PC-3 (cell line): Measurements from ENCODE around the gene NAV2. TPM values are rescaled to one million over a fixed set of nuclear protein-coding genes. Genes with fewer than 3 reads are reported as not detected.

Source experiments
- ATAC-seq: fragments of 200-7000 bp; cut with Tn5 transposase; 2 replicates; pipeline ENCODE4 v1.9.1; 2020; ENCODE audit warnings: mild to moderate bottlenecking, moderate library complexity
- BruUV-seq: library from RNA; stranded (reverse); fragments of 400-500 nt; replicated peaks from 2 replicates; lab custom pipeline; 2021; lab: Mats Ljungman, UMichigan
- CTCF ChIA-PET: fragments of 300-600 bp; sonication (Branson Sonifier 250); formaldehyde crosslinking; loops from one replicate; lab custom pipeline; 2022; ENCODE audit warnings: antibody characterized with exemption; lab: Charles Lee
- POLR2A ChIA-PET: fragments of 300-600 bp; sonication (Branson Sonifier 250); formaldehyde crosslinking; loops from one replicate; lab custom pipeline; 2022; ENCODE audit warnings: antibody characterized with exemption; ENCODE audit not compliant: unreplicated experiment; lab: Charles Lee
- DNase-seq: peaks from one replicate; pipeline ENCODE4 v3.0.0-alpha.2; 2015
- H2AFZ ChIP-seq: fragments of 300-600 bp; sonication (generic); 2 replicates; pipeline ENCODE4 v1.6.0; 2016; ENCODE audit warnings: antibody characterized with exemption, low read length
- H3F3A ChIP-seq: fragments of 300-600 bp; sonication (generic); one replicate; pipeline ENCODE4 v1.6.0; 2017; ENCODE audit warnings: antibody characterized with exemption, low read length, control low read depth, mild to moderate bottlenecking; ENCODE audit not compliant: unreplicated experiment
- H3K27ac ChIP-seq: fragments of 300-600 bp; sonication (generic); 2 replicates; pipeline ENCODE4 v1.5.1; 2016; ENCODE audit warnings: mild to moderate bottlenecking, low read length
- H3K27me3 ChIP-seq: fragments of 300-600 bp; sonication (generic); 2 replicates; pipeline ENCODE4 v1.6.1; 2016; ENCODE audit warnings: low read length, mixed read lengths
- H3K36me3 ChIP-seq: fragments of 300-600 bp; sonication (generic); 2 replicates; pipeline ENCODE4 v1.6.1; 2016; ENCODE audit warnings: low read depth, mixed run types, low read length, mixed read lengths
- H3K4me1 ChIP-seq: fragments of 300-600 bp; sonication (generic); 2 replicates; pipeline ENCODE4 v1.5.1; 2016; ENCODE audit warnings: low read length; ENCODE audit not compliant: insufficient read depth
- H3K4me2 ChIP-seq: fragments of 300-600 bp; sonication (generic); 2 replicates; pipeline ENCODE4 v1.6.0; 2016; ENCODE audit warnings: low read length
- H3K4me3 ChIP-seq: fragments of 300-600 bp; sonication (generic); 2 replicates; pipeline ENCODE4 v1.5.1; 2016; ENCODE audit warnings: mild to moderate bottlenecking, low read length, mixed read lengths
- H3K79me2 ChIP-seq: fragments of 300-600 bp; sonication (generic); 2 replicates; pipeline ENCODE4 v1.6.1; 2017; ENCODE audit warnings: low read length, mixed read lengths
- H3K9ac ChIP-seq: fragments of 300-600 bp; sonication (generic); 2 replicates; pipeline ENCODE4 v1.6.0; 2016; ENCODE audit warnings: mild to moderate bottlenecking, low read length
- H3K9me2 ChIP-seq: fragments of 300-600 bp; sonication (generic); replicated peaks from 2 replicates; pipeline ENCODE4 v1.6.1; 2016; ENCODE audit warnings: mixed run types, low read length, mixed read lengths
- H3K9me3 ChIP-seq: fragments of 300-600 bp; sonication (generic); 2 replicates; pipeline ENCODE4 v1.6.1; 2016; ENCODE audit warnings: low read length, mixed read lengths
- H4K20me1 ChIP-seq: fragments of 300-600 bp; sonication (generic); 2 replicates; pipeline ENCODE4 v1.6.1; 2016; ENCODE audit warnings: low read length, mixed read lengths
- EZH2 ChIP-seq: fragments of 300-600 bp; sonication (generic); IDR thresholded peaks from one replicate; pipeline ENCODE4 v1.6.1; 2017; ENCODE audit warnings: antibody characterized with exemption, mild to moderate bottlenecking, low read length; ENCODE audit not compliant: unreplicated experiment
- EZH2phosphoT487 ChIP-seq: fragments of 300-600 bp; sonication (generic); IDR thresholded peaks from 2 replicates; pipeline ENCODE4 v1.6.1; 2018; ENCODE audit warnings: mild to moderate bottlenecking, antibody characterized with exemption, low read length, borderline replicate concordance
- intact Hi-C: fragments of 100-400 bp; cut with micrococcal nuclease; formaldehyde crosslinking; loops from 2 replicates; pipeline ENCODE4 v1.9.0; 2023
- total RNA-seq: library from RNA; depleted of rRNA; stranded (reverse); fragments of >200 nt; gene quantifications from 2 replicates; pipeline ENCODE4 v1.2.3, GENCODE V29; 2014
- TF ChIP-seq, protein P1 (sequence below): fragments of 300-600 bp; sonication (generic); conservative IDR thresholded peaks from 2 replicates; pipeline ENCODE4 v1.5.1; 2017; ENCODE audit warnings: antibody characterized with exemption, low read depth, mild to moderate bottlenecking, low read length

Gene NAV2
- total RNA-seq, 1 experiment from 2014 or later = 10.4 TPM

DNA sequence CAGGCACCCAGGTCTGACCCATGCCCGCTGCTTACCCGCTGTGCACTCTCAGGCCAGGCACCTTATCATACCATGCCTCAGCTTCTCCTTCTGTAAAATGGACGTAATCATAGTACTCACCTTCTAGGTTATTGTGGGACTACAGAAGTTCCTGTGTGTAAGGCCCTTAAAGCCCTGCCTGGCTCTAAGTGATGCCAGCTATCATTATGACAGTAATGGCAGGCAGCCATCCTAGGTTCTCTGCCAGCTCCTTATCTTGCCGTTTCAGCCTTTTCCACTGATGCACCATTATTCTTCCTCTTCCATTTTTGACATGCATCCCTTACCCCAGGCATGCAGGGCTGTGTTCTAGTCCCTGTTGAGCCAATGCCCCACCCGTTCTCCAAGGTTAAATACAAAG, 389.8 kb downstream of the NAV2 start:
- BruUV-seq = no TSS peak
- intact Hi-C loops = no loop called here

DNA sequence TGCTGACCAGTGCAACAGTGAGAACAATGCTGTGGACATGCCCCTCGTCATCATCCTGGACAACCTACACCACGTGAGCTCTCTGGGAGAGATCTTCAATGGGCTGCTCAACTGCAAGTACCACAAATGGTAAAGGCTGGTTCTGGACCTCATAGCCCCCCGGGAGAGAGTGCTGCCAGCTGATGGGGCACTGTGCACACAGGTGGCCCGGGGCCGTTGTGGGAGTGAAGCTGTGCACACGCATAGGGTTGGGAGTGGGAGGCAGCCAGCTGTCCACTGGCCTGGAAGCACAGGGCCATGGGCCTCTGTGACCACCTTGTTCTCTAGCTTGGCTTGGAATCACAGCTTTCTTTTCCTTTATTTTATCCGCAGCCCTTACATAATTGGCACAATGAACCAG, 390.6 kb downstream of the NAV2 start:
- H3K36me3 ChIP-seq = peaks cover 8% of the 10 kb centered on the region; the same call in 1 of the 2 replicates
- H3K4me3 ChIP-seq = no peak overlapping the region
- intact Hi-C loops = no loop called here
- POLR2A ChIA-PET = no interaction called here
- H3F3A ChIP-seq = no peaks in the 10 kb centered on the region
- no peaks in the 10 kb centered on the region for H3K9me2 ChIP-seq
- H4K20me1 ChIP-seq = 0 out of 2 replicates have a peak, but pooled peaks cover 4% of the 10 kb centered on the region
- DNase-seq (no peak), ATAC-seq (no peak)
- no peaks in the 10 kb centered on the region for H3K9me3 ChIP-seq
- BruUV-seq = no TSS peak
- peaks cover 4% of the 10 kb centered on the region for H3K4me1 ChIP-seq
- no peak overlapping the region for H3K4me2 ChIP-seq
- TF ChIP-seq EZH2 (no peak), EZH2phosphoT487 (no peak)
- TF ChIP-seq, protein P1, sequence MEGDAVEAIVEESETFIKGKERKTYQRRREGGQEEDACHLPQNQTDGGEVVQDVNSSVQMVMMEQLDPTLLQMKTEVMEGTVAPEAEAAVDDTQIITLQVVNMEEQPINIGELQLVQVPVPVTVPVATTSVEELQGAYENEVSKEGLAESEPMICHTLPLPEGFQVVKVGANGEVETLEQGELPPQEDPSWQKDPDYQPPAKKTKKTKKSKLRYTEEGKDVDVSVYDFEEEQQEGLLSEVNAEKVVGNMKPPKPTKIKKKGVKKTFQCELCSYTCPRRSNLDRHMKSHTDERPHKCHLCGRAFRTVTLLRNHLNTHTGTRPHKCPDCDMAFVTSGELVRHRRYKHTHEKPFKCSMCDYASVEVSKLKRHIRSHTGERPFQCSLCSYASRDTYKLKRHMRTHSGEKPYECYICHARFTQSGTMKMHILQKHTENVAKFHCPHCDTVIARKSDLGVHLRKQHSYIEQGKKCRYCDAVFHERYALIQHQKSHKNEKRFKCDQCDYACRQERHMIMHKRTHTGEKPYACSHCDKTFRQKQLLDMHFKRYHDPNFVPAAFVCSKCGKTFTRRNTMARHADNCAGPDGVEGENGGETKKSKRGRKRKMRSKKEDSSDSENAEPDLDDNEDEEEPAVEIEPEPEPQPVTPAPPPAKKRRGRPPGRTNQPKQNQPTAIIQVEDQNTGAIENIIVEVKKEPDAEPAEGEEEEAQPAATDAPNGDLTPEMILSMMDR = no peak
- H3K79me2 ChIP-seq = no peaks in the 10 kb centered on the region
- no peak overlapping the region for H3K9ac ChIP-seq
- no peak overlapping the region for H2AFZ ChIP-seq
- CTCF ChIA-PET = no interaction called here
- no peaks in the 10 kb centered on the region for H3K27me3 ChIP-seq
- H3K27ac ChIP-seq = no peak overlapping the region

More for the DNA sequence above, 389.8 kb downstream of the NAV2 start:
- TF ChIP-seq EZH2phosphoT487 (no peak), EZH2 (no peak)
- TF ChIP-seq, protein P1 = no peak
- Histone ChIP-seq H3K9me2 (no peaks in the 10 kb centered on the region), H3K36me3 (peaks cover under 1% of the 10 kb centered on the region; the same call in 1 of the 2 replicates), H3K4me3 (no peak overlapping the region), H3K4me2 (no peak overlapping the region), H3K27ac (no peak overlapping the region), H3F3A (no peaks in the 10 kb centered on the region), H3K27me3 (no peaks in the 10 kb centered on the region), H3K79me2 (no peaks in the 10 kb centered on the region), H3K4me1 (peaks cover 13% of the 10 kb centered on the region), H4K20me1 (0 out of 2 replicates have a peak, but pooled peaks cover 5% of the 10 kb centered on the region), H3K9me3 (no peaks in the 10 kb centered on the region), H2AFZ (no peak overlapping the region), H3K9ac (no peak overlapping the region)
- DNase-seq (no peak), ATAC-seq (no peak)
- POLR2A ChIA-PET = interaction anchor here (0.6 kb wide), 1 partner anchor 387 kb away, joined by 4 read pairs; no protein-coding TSS in a partner anchor
- CTCF ChIA-PET = no interaction called here

DNA sequence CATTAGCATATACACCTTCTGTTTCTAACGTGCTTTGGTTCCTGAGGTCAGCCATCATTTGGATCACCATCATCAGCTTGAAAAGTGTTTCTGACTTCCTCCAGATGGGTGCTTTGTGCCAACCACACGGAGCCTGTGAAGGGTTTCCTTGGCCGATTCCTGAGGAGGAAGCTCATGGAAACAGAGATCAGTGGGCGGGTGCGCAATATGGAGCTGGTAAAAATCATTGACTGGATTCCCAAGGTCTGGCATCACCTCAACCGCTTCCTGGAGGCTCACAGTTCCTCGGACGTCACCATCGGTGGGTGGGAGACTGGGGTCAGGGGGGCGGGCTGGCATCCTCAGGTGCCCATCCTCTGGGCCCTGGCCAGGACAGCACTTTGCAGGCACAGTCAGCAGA, 392.8 kb downstream of the NAV2 start:
- Histone ChIP-seq H3K9me3 (no peaks in the 10 kb centered on the region), H4K20me1 (no peaks in the 10 kb centered on the region), H3F3A (no peaks in the 10 kb centered on the region), H3K27me3 (no peaks in the 10 kb centered on the region), H3K9ac (no peak overlapping the region), H2AFZ (no peak overlapping the region), H3K9me2 (no peaks in the 10 kb centered on the region), H3K4me2 (no peak overlapping the region), H3K27ac (no peak overlapping the region), H3K4me3 (no peak overlapping the region), H3K79me2 (no peaks in the 10 kb centered on the region), H3K4me1 (peaks cover 7% of the 10 kb centered on the region), H3K36me3 (peaks cover 12% of the 10 kb centered on the region; the same call in 1 of the 2 replicates)
- TF ChIP-seq, protein P1 = no peak
- TF ChIP-seq EZH2 = no peak
- no peak for TF ChIP-seq EZH2phosphoT487
- ATAC-seq = no peak
- ChIA-PET POLR2A (no interaction called here), CTCF (no interaction called here)
- BruUV-seq = no TSS peak
- DNase-seq = no peak
- intact Hi-C loops = no loop called here
